Pulmonary artery endothelial cell (primary cell): ENCODE measurements around the gene PLXNA1. TPM values are rescaled to one million over a fixed set of nuclear protein-coding genes. Genes with fewer than 3 reads are reported as not detected.

Experiments used
- DNase-seq: peaks from one replicate; pipeline ENCODE4 v3.0.0-alpha.2; 2011; ENCODE audit warnings: low read depth, low spot score
- total RNA-seq: library from RNA; depleted of rRNA; stranded (reverse); fragments of >200 nt; gene quantifications from 2 replicates; pipeline ENCODE4 v1.2.3, GENCODE V29; 2014

Gene PLXNA1
- total RNA-seq, 1 donor from 2014 or later = 31.2 TPM

DNA sequence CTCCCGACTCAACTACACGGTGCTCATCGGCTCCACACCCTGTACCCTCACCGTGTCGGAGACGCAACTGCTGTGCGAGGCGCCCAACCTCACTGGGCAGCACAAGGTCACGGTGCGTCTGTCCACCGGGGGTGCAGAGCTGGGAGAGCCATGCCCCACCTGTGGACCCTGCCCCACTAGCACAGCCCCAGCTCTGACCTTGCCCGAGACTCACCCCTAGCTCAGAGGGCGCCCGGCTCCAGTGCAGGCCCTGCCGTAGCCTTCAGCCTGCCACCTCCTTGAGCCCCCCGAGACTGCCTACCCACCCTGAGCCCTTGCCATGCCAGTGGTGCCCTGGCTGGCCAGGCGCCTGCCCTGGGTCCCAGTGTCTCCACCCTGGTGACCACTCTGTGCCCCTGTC, 34.9 kb downstream of the PLXNA1 start:
- no peak for DNase-seq

- no peak for DNase-seq
Observed at GRCh38 chr3:127018306-127018828, 35.5 kb downstream of the PLXNA1 start.

GRCh38 chr3:127019449-127019848, 36.5 kb downstream of the PLXNA1 start:
- no peak for DNase-seq

DNA sequence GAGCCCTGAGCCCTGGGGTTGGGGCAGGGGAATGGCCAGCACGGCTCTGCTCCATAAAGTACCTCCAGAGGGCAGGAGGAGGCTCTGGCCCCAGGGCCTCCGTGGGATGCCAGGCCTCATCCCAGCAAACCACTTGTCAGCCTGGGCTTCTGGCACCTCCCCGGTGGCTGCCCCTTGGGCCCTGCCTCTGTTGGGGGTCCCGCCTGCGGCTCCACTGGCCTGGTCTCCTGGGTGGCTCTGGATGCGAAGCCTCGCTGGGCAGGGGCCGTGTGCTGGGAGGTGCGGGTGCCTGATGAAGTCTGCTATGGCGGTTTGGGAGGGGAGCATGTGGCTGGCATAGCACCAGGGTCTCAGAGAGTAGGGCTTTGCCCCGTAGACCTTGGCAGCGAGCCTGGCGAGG, 37.6 kb downstream of the PLXNA1 start:
- no peak for DNase-seq

DNA sequence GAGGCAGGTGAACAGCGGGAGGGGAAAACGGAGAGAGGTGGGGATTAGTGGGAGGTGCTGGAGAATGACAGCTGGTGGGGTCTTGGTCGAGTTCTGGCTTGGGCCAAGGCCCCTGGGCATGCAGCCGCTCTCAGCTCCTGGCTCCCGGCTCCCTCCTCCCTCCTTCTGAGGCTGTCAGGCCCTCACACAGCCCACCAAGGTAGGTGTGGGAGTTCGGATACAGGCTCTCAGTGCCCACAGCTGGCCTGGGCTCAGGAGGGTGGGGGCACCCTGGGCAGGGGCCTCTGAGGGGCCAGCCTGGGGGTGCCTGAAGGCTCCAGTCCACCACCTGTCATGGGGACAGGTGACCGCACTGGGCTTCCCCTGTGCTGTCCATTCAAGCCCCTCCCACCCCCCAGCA, 39.9 kb downstream of the PLXNA1 start:
- no peak for DNase-seq

DNA sequence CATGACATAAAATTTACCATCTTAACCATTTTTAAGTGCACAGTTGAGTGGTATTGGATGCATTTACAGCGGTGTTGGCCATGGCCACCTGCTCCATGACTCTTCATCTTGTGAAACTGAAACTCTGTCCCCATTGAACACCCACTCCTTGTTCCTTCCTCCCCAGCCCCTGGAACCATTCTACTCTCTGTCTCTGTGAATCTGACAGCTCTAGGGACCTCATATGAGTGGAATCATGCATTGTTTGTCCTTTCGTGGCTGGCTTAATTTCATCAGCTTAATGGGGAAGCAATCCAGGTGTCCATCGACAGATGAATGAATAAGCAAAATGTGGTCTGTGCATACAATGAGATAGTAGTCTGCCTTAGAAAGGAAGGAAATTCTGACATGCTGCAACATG, 42.5 kb downstream of the PLXNA1 start:
- DNase-seq = no peak

- DNase-seq = no peak
Observed at GRCh38 chr3:127026036-127026435, 43.1 kb downstream of the PLXNA1 start.

DNA sequence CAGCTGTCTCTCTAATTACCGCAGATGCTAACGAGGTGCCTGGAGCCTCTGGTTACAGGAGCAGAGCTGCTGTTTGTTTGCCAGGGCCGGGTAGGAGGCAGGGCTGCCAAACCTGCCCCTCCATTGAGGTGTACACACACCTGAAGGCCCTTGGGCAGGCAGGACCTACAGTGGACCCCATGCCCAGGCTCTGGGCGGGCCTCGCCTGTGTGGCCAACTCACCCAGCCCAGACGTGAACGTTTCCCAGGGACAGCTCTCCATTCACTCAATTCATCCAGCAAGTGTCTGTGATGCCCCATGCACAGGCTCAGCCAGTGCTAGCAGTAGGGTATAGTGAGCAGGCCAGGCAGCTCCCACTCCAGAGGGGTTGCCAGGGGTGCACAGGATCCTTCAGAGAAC, 43.7 kb downstream of the PLXNA1 start:
- DNase-seq = no peak

- no peak for DNase-seq
Observed at GRCh38 chr3:127027061-127027735, 44.3 kb downstream of the PLXNA1 start.

DNA sequence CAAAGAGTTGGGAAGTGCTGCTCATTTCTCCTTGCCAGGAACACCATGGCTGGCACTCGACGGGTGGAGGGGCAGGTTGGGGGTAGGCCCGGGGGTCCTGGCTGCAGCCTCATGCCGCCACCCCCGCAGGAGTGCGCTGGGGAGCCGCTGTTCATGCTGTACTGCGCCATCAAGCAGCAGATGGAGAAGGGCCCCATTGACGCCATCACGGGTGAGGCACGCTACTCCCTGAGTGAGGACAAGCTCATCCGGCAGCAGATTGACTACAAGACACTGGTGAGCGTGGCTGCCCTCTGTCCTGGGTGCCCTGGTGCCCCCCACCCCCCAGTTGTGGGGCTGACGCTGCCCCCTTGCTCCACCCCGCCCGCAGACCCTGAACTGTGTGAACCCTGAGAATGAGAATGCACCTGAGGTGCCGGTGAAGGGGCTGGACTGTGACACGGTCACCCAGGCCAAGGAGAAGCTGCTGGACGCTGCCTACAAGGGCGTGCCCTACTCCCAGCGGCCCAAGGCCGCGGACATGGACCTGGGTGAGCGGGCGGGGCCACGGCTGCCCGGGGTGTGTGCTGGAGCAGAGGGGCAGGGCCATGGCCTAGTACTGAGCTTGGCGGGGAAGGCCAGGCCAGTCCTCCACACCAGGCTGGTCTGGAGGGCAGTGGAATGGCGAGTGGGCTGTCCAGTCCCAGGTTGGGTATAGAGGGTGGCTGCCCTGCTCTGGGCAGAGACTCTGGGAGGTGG, 45.1 kb downstream of the PLXNA1 start:
- DNase-seq = no peak

- no peak for DNase-seq
Observed at GRCh38 chr3:127028781-127029657, 46.1 kb downstream of the PLXNA1 start.

DNA sequence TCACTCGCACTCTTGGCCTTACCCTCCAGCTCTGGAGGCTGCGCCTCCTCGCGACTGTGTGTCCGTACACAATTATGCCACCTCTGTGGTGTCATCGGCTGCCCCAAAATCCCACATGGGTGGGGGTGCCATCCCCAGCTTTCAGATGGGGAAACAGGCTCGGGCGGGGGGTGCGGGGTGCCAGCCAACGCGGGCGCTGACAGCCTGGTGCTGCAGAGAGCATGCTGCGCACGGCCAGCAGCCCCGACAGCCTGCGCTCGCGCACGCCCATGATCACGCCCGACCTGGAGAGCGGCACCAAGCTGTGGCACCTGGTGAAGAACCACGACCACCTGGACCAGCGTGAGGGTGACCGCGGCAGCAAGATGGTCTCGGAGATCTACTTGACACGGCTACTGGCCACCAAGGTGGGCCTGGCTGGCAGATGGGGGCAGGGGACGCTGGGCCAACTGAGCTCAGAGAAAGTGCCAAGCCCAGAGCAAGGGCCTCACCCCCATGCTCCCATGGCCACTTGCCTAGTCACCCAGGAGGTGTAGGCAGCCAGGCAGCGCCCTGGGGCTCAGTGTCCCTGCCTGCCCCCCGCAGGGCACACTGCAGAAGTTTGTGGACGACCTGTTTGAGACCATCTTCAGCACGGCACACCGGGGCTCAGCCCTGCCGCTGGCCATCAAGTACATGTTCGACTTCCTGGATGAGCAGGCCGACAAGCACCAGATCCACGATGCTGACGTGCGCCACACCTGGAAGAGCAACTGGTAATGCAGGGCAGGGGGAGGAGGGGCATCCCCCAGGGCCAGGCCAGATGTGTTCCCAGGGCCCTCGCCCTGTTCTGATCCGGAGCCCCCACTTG, 47.0 kb downstream of the PLXNA1 start:
- DNase-seq = no peak

- DNase-seq = no peak
Observed at GRCh38 chr3:127030508-127031412, 47.8 kb downstream of the PLXNA1 start.

DNA sequence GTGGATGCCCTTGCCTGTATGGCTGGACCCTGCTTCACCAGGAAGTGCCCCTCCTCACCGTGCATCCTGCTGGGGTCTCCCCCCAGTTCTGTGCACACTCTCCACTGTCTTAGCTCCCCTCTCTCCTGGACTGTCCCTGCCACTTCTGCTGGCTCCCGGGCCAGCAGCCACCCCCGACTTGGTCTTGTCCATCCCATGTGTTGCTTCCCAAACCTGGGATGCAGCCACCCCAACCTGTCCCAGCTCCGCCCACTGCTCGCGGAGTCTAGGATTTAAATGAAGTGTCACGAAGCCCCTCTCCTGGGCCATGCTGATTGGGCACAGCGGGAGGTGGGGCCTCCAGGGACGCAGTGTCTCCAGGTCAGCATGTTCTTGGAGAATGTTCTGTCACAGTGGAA, 48.5 kb downstream of the PLXNA1 start:
- DNase-seq = no peak

- no peak for DNase-seq
Observed at GRCh38 chr3:127031845-127032244, 48.9 kb downstream of the PLXNA1 start.

DNA sequence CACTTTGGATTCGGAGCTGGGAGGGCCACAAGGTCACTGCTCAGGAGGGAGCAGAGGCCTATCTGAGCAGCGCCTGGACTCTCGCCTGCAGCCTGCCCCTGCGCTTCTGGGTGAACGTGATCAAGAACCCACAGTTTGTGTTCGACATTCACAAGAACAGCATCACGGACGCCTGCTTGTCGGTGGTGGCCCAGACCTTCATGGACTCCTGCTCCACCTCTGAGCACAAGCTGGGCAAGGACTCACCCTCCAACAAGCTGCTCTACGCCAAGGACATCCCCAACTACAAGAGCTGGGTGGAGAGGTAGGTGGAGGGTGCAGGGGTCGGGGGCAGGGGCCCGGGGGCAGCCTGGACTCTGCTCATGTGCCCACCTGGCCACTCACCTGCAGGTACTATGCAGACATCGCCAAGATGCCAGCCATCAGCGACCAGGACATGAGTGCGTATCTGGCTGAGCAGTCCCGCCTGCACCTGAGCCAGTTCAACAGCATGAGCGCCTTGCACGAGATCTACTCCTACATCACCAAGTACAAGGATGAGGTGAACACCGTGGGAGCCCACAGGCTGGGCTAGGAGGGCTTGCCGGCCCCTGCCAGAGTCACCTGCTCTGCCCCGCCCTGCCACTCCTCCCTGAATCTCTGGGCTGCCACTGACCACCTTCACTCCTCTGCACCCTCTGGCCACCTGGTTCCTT, 49.5 kb downstream of the PLXNA1 start:
- no peak for DNase-seq
